ENCODE data around the gene GADD45G.

- TF ChIP-seq CTCF (IDR thresholded peaks at IDR 0.05): no peak
- no peak for TF ChIP-seq POLR2AphosphoS5 (IDR thresholded peaks at IDR 0.05; ENCODE audit: insufficient read depth in 1 of 2, low read depth in 1 of 2)
Measured at GRCh38 chr9:89639961-89640360, 35.1 kb downstream of the GADD45G start.

Measured in vagina (tissue), 2 donors.